Activated T-cell treated with anti-CD3 and anti-CD28 coated beads, Interleukin-2, amount 50 U/mL, for 72 hours (primary cell): ENCODE measurements around the gene SGSM1. TPM values are rescaled to one million over a fixed set of nuclear protein-coding genes. Genes with fewer than 3 reads are reported as not detected.

Source experiments
- ATAC-seq, 2 donors: fragments of 150-1000 bp; cut with Tn5 transposase; replicated peaks in 1 of 2; 2 replicates each; pipeline ENCODE4 v1.10.0; 2021; ENCODE audit warnings: moderate library complexity in 2 of 2, mild to moderate bottlenecking in 1 of 2
- DNase-seq, 2 donors: peaks; one replicate each; pipeline ENCODE4 v3.0.0; 2021 to 2022; ENCODE audit warnings: mixed read lengths in 1 of 2
- H3K27ac Mint-ChIP-seq: one replicate; pipeline ENCODE4 v1.8.0; 2022; ENCODE audit warnings: mild to moderate bottlenecking, moderate library complexity, mixed read lengths
- H3K27me3 Mint-ChIP-seq: one replicate; pipeline ENCODE4 v1.8.0; 2022; ENCODE audit warnings: low read depth, mixed read lengths
- H3K36me3 Mint-ChIP-seq, 2 donors: one replicate each; pipeline ENCODE4 v1.8.0; 2022; ENCODE audit warnings: mixed read lengths in 2 of 2, mild to moderate bottlenecking in 1 of 2; ENCODE audit not compliant: insufficient read depth in 2 of 2
- H3K4me1 Mint-ChIP-seq: one replicate; pipeline ENCODE4 v1.8.0; 2022; ENCODE audit warnings: low read depth, mixed read lengths
- H3K4me3 Mint-ChIP-seq, 2 donors: one replicate each; pipeline ENCODE4 v1.8.0; 2022; ENCODE audit warnings: mild to moderate bottlenecking in 2 of 2, mixed read lengths in 2 of 2, moderate library complexity in 2 of 2
- H3K9me3 Mint-ChIP-seq, 2 donors: one replicate each; pipeline ENCODE4 v1.8.0; 2022; ENCODE audit warnings: mixed read lengths in 2 of 2
- total RNA-seq, 2 donors: library from RNA; stranded (reverse); gene quantifications; one replicate each; pipeline ENCODE4 v1.2.3, GENCODE V29; 2022

The SGSM1 gene
- total RNA-seq, 2 donors from 2014 or later, result 0.07 to 0.14 TPM

GRCh38 chr22:24976442-24977218 lies 170.6 kb downstream of the SGSM1 start:
- no peak overlapping the region for H3K27ac Mint-ChIP-seq
- no peak overlapping the region for H3K4me3 Mint-ChIP-seq
- DNase-seq (no peak), ATAC-seq (no peak)
- H3K27me3 Mint-ChIP-seq, result no peaks in the 10 kb centered on the region
- H3K9me3 Mint-ChIP-seq, result no peaks in the 10 kb centered on the region
- H3K36me3 Mint-ChIP-seq, result no peaks in the 10 kb centered on the region
- H3K4me1 Mint-ChIP-seq, result no peaks in the 10 kb centered on the region

Other genes with a start within 250 kb of the SGSM1 start
- gene LRRC75B, start 213.1 kb upstream of the SGSM1 start, total RNA-seq, result 1 to 10 TPM; 1.2 to 2.0 TPM
- gene GGT1, start 203.0 kb upstream of the SGSM1 start, total RNA-seq, result 10 to 100 TPM; 34.4 to 47.6 TPM
- not detected for gene PIWIL3, start 31.5 kb upstream of the SGSM1 start, total RNA-seq
- not detected for gene LHFPL7, start 140.5 kb downstream of the SGSM1 start, total RNA-seq
- gene KIAA1671, start 146.5 kb downstream of the SGSM1 start, total RNA-seq, result 10 to 100 TPM in 1 of 2 donors, 1 to 10 TPM in 1; 6.6 to 10.8 TPM